Nucleus accumbens (tissue), 56 donors: ENCODE data around the gene C13orf46.

Experiments used
- DNase-seq, 56 donors: peaks; one replicate each; lab custom pipeline; 2025; lab: John Stamatoyannopoulos, UW

The C13orf46 gene

DNA sequence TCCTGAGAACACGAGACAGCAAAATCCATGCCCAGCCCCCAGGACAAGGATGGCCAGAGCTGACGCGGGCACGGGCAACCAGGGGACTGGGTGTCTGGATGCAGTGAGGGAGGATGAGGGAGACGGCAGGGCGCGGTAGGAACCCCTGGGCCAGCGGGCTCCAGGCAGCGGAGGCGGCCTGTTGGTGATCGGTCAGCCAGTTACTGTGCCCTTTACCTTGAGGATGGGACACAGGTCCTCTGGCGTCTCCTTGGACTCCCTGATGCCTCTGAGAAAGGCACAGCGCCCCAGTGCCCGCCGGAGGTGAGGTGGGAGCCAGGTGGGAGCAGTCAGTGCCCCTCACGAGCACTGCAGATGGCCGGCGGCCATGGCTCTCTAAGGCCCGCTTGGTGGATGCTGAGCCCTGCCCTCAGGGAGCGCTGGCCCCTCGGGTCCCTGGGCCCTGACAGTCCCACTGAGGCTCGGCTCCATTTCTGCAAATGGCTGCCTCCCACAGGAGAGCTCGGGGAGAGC is 31.2 kb downstream of the C13orf46 start:
- DNase-seq, result no peak

DNA sequence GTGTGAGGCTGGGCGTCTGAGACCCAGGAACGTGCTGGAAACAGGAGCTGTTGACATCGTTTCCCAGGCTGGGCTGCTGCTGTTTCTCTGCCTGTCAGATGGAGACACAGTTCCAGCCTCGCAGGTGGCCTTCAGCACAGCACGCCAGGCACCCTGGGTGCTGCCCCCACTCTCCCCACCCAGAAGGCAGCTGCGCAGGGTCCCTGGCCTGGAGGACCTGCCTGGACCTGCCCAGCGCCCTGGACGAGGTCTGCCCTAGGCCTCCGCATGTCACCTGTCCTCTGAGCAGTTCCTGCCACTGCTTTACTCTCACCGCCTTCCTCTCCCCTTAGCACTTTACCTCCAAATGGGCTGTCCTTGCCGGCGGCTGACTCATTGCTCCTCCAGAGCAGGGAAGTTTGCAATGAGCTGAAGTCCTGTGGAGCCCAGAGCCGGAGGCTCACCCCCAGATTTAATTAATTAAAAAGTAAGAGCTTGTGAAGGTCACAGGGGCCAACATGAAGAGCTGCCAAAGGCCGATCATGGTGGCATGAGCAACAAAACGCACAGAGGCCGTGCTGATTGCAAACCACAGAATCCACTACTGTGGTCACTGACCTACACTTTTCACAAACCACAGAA is 32.2 kb downstream of the C13orf46 start:
- no peak for DNase-seq

DNA sequence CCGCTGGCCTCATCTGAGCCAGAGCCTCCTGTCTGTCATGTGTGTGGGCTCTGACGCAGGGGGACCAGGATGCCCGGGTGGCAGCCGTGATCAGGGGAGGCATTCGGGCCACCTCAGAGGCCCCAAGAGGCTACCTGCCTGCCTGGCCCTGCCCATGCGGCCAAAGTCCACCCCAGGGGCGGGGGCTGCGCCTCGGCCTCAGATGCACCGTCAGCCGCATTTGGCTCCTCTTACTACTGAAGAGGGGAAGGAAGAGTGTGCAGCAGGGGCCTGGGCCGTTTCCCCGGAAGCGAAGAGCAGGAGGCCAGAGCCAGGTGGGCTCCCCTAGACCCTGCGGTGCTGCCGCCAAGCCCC is 34.0 kb downstream of the C13orf46 start:
- no peak for DNase-seq

DNA sequence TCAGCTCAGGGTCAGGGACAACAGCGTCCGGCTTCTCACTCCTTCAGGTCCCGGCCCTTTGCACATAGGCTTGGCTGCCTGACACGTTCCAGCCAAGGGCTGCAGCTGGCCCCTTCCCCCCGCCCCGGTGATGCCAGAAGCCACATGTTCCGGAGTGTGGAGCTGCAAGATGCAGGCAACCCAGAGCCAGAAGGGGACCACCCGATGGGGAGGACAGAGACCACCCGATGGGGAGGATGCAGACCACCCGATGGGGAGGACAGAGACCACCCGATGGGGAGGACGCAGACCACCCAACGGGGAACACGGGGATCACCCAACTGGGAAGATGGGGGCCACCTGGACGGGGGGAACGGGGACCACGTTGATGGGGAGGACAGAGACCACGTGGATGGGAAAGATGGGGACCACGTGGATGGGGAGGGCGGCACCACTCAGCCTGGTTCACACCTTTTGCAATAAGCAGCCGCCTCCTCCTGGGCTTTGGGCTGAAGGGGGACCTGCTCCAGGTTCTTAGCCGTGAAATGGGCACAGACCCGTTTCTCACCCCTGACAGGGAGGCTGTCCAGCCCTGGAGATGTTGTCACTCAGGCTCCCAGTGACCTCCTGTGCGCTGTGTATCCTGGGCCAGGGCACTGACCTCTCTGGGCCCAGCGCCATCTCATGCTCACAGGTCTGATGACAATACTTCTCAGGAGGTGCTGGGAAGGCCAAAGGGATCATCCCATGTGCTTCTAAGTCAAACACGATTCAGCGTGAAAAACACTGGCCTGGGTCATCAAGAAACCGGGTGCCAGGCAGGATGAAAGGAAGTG is 34.5 kb downstream of the C13orf46 start:
- no peak for DNase-seq

DNA sequence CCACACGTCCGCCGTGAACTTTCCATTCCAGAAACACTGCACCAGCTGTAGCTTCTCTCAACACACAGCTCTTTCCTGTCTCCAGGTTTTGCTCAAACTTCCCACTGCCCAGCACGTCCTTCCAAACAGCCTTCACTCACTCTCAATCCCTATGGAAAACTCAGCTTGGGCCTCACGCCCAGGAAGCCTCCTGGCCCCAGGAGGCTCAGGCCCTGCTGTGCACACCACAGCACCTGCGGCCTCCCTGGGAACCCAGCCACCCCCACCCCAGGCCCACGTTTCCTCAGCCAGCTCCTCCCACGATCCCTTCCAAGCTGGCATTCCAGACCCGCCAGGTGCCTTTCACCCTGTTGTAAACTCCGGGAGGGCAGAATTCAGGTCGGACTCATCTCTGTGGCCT is 35.2 kb downstream of the C13orf46 start:
- no peak for DNase-seq

DNA sequence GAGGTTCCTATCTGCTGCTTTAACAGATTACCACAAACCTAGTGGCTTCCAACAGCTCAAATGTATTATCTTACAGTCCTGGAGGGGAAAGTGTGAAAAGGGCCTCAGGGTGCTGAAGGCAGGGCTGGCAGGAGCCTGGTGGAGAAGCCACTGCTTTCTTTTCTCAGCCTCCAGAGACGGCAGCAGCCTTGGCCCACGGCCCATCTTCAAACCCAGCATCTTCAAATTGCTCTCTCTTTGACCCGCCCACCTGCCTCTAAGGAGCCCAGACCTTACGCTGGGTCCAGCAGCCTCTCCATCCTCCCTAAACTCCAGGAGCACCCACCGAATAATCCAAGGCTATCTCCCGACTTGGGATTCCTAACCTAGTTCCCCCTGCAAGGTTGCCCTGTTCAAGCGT is 35.6 kb downstream of the C13orf46 start:
- DNase-seq, result no peak

DNA sequence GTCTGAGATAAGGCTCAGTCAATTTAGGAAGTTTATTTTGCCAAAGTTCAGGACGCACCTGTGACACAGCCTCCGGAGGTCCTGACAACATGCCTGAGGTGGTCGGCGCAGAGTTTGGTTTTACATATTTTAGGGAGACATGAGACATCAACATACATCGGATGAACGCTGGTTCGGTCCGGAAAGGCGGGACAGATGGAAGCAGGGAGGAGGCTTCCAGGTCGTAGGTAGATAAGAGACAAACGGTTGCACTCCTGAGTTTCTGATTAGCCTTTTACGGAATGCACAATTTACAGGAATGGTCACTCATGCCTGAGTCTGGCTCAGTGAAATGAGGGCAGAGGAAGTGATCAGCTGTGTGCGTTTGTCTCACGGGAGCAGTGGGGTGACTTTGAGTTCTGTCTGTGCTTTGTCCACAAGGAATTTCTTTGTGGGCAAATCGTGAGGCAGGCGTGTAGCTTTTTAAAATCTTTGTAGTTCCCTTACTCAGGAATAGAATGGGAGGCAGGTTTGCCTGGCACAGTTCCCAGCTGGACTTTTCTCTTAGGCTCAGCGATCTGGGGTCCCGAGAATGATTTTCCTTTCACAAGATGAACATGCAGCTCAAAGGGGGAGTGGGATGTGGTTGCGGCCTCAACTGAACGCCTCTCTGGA is 36.2 kb downstream of the C13orf46 start:
- no peak for DNase-seq

DNA sequence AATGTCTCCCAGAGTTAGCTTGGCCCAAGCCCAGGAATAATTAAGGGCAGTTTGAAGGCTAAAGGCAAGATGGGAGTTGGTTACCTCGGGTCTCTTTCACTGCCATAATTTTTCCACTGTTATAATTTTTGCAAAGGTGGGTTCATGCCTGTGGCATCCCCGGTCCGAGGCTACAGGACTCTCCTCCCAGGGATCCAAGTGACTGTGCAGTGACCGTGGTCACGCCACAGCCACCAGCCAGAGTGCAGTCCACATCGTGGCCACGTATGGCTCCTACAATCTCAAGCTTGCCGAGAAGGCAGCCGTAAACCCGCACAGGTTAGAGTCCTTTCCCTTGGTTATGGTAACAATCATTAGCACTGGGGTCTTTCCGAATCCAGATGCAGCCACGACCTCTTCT is 36.8 kb downstream of the C13orf46 start:
- DNase-seq, result no peak

DNA sequence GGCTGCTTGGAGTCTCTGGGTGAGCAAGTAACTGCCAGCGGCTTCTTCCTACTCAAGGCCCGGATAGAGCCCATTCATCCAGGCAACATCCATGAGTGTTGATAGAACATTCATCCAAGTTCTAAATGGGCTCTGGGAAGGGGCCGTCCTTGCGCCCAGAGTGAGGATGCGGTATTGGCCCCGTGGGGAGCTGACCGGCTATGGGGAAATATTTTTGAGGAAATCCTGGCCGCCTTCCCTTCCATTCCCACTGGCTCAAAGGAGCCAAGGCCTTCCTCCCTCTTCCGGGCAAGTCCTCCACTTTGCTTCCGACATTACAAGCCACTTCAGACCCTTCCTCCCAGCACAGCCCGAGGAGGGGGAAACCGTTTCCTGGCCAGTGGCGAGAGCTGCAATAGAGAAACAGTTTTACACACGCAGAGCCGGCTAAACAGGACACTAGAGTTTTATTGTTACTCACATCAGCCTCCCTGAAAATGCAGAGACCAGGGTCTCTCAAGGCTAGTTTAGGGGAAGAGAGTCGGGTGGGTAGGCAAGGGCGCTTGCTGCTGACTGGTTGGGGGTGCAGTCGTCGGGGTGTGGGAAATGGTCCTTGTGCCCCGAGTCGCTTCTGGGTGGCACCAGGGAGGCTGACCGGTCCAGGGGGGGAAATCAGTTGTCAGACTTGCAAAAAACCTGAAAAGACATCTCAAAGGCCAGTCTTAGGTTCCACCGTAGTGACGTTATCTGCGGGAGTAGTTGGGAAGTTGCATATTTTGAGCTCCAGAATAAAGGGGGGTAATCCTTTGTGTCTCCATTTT is 37.5 kb downstream of the C13orf46 start:
- no peak for DNase-seq

DNA sequence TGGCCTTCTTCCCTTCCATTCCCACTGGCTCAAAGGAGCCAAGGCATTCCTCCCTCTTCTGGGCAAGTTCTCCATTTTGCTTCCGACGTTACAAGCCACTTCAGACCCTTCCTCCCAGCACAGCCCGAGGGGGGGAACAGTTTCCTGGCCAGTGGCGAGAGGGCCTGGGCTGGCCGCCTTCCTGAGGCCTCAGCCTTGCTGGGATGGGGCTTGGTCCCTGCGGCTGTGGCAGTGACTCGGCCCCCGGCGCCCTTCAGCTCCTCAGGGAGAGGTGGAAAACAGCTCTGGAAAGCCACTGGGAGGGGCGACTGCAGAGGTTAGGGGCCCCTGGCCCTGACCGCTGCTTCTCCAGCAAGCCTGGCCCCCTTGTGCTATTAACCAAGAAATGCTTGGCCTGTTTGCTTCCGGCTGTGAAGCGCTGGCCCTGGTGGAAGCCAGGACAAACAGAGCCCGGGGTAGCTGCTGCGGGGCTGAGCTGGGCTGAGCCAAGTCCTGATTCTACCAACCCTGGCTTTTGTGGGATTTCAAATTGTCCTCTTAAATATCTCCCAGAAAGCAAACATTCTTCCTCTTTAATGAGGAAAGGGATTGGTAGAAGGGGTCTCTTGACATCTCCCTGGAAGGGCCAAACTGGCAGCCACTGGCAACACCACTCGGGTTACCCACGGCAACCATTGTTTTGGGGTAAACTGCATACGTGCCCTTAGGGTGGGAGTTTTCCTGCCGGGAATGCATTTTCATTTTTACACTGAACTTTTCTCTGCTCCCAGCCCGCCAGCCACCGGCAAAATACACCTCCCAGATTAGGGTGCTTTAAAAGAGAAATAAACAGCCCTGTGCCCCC is 38.7 kb downstream of the C13orf46 start:
- DNase-seq, result no peak

DNA sequence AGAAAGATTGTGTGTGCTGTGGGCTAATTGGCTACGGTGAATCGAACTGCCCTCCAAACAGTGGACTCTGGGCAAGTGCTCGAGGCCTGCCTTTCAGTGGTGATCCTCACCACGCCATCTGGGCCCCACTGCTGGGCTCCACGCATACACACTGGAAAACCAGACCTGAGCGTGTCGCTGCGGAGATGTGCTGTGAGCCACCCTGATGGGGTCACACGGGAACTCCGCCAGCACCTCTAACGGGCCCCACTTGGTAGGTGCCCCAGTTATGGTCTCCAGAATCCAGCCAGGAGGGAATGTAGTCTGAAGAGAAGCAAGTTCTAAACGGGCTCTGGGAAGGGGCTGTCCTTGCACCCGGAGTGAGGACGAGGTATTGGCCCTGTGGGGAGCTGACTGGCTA is 39.3 kb downstream of the C13orf46 start:
- DNase-seq, result no peak

DNA sequence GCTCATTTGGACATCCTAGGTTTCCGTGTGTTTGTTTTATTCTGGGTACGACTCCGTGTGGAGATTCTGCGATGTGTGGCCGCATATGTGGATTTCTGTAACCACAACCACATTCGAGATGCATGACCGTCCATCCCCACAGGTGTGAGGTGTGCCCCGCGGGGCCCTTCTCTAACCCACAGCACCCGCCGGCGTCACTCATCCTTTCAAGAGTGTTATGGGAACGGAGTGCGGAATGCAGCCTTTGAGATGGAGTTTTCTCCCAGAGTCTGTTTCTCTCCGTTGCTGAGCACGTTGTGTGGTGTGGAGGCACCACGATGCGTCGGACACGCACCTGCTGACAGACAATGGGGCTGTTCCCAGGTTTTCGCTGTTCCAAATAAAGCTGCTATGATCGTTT is 40.0 kb downstream of the C13orf46 start:
- no peak for DNase-seq

DNA sequence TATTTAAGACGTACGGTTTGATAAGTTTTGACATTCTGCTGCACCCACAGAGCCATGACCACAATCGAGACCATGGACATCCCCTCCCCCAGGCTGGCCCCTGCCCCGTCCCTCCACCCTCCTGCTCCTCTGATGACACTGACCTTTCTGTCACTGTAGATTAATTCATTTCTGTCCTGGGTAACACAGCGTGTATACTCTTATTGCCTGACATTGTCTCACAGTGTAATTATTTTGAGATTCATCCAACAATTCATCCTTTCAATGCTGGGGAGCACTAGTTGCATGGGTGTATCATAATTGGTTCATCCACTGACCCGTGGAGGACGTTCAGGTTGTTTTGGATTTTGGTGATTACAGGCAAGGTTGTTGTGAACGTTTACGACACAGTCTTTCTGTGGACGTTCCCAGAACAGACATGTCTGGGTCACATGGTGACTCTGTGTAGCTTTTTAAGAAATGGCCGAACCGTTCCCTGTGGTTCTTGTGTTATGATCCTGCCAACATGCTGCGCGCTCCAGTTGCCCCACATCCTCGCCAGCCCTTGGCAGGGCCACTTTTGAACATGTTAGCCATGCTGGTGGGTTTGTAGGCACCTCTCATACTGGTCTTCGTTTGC is 41.9 kb downstream of the C13orf46 start:
- DNase-seq, result no peak

DNA sequence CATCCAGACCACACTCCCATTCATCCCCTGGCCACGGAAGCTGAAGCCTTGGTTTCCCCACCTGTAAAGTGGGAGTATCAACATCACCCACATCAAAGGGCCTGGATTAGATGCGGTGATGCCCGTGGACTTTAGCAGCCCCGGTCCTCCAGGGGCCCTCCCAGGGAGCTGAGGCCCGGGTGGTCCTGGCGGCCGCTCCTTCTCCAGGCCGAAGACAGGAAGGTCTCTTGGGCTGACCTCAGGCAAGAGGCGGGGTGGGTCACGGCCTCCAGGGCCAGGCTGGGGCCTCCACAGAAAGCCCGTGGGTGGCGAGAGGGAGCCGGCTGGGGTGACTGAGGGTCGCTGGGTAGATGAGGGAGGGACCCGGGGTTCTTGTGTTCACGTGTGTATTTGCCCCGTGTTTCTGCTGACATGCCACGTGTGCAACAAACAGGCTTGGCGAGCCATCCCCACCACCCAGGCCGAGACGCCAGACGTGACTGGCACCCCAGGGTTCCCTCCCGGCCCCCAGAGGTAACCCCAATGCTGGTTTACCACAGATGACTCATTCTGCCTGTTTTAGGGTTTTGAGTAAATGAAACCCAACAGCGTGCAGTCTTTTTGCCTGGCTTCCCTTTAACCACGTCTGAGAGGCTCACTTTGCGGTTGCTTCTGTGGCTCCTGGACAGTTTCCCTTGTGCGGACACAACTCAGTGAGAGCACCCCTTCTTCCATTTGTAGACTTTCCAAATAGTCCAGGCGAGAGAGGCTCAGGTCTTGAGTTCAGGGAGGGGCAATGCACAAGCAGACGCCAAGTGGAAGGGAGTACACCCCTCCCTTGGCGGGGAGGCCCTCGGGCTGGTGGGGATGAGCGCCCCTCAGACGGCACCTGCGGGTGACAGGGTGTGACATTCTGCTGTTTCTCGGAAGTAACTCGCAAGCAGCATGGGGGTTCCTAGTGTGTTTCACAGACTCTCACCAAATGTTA is 42.9 kb downstream of the C13orf46 start:
- DNase-seq, result no peak

DNA sequence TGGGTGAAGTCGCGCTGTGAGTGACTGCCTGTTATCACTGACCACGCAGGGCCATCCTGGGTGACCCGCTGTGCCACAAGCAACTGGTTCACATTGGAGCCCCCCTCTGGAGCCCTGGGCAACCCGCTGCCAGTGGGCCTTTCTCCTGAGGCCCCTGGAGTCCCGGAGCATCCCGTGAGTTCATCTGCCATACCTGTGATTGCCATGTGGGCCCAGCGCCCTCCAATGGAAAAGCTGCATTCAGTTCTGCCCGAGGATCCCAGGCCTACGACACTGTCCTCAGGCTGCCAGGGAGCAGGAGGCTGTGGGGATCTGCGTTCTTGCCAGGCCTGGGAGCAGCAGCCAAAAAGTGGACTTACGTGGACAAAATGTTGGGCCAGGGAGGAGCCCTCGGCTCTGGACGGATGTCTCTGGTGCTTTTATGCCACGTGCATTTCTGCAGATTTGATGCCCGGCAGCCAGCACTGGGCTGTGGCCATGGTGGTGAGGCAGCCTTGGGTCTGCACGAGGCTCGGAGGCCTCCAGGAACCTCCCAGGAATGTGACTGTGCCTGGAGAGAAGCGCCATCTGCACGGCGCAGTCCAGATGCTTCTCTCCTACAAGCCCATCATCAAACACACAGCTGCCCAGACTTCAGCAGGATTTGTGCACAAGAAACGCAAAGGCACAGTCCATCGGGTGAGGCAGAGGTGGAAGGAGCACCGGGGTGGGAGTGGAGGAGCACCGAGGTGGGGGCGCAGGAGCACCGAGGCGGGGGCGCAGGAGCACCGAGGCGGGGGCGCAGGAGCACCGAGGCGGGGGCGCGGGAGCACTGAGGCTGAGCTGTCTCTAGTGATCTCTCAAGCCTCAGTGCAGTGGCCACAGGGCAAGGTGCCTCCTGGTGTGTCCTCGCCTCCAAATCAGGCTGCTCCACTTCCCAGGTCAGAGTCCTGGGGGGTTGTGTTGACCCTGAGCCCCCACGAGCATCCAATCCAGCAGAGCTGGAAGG is 44.0 kb downstream of the C13orf46 start:
- no peak for DNase-seq

DNA sequence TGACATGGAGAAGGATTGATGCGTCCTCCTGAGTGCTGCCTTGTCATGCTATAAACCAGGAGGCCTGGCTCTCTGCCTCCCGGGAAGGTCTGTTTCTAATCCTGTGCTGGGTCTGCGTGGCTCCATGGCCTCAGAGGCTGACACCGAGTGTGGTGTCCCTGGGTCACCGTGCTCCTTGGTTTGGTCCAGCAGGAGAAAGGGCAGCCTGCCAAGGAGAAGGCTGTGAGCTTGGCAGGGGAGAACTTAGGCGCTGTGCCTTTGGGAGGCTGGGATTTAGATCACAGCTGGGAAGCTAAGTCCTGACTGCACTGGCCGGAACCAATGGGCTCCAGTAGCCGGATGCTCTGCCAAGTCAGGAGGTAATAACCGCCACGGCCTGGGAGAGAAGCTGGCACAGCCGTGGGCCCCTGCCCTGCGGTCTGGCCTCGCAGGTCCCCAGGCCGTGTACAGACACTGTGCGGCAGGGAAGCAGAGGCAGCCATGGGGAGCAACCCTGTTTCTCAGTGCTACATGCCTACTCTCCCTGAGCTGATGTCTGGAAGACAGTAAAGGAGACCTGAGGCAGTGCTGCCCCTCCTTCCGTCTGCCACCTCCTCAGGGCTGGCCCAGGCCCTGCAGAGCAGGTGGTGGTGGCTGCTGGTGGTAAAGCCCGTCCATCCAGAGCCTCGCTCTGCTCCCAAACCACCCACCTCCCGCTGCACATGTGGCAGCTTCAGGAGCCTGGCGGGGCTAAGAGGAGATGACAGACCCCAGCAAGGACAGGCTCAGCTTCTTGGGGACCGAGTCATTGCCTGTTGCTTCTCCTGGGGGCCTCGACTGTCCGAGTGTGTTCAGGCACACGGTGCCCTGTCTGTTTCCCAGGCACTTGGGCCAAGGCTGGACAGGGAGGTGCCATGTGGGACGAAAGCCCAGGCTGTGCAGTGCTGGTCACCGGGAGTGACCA is 44.9 kb downstream of the C13orf46 start:
- DNase-seq, result peak in 39 of 56 donors; percentile 8 to 73 (median 45)
